Panc1 (cell line): ENCODE data around the gene SLC35G1.

Source experiments
- CTCF ChIP-seq: fragments of 450-650 bp; IDR thresholded peaks from 2 replicates; pipeline ENCODE4 v1.5.1; 2017; ENCODE audit warnings: mild to moderate bottlenecking
- POLR2AphosphoS5 ChIP-seq: IDR thresholded peaks from 2 replicates; pipeline ENCODE4 v1.6.1; 2012; ENCODE audit warnings: mild to moderate bottlenecking, low read depth, low read length, moderate library complexity

GRCh38 chr10:93850031-93851015, 43.5 kb upstream of the SLC35G1 start:
- TF ChIP-seq CTCF (no peak), POLR2AphosphoS5 (no peak)
